ENCODE measurements around the gene BBLN.

DNA sequence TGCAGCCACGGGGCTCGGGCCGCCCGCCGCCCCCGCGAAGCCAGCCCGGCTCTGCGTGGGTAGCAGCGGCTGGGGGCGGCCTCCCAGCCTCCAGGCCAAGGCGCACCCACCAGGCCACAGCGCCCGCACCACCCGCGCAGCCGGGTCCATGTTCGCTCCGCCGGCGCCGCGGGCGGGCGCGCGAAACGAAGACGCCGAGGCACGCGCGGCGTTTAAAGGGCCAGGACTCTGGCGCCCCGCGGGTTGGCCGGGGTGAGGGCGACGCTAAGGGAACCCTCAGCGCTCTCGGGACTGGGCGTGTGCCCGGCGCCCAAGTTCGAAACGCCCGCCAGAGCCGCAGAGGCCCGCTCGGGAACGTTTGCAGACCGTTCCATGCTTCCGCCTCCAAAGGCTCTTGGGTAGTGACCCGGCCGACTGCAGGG is 32.5 kb upstream of the BBLN start, which contains the start of gene PTGES2:
- TF ChIP-seq CTCF (conservative IDR thresholded peaks at IDR 0.05; ENCODE audit: low read depth, low read length) (no peak), EZH2 (IDR thresholded peaks at IDR 0.05; ENCODE audit: borderline replicate concordance, low read depth, low read length, poor library complexity, severe bottlenecking) (no peak)
